Measurements from ENCODE around the gene TPRKB.

DNA sequence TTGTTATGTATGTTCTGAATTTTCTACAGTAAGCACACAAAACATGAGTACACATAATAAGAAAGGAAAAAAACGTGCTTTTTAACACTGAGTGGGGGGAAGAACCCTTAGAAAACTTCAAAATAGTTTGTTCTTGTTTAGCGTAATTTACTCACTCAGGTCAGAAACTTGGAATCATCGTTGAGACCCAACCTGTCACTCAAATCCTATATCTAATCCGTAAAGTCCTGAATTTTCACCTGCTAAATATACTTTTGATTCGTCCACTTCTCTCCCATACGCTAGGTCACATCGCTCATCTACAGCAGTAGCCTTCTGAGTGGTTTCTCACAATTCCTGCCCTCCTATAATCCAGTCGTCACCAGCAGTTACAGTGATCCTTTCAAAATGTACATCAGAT, 767 bp downstream of the TPRKB start:
- TF ChIP-seq, protein P1, sequence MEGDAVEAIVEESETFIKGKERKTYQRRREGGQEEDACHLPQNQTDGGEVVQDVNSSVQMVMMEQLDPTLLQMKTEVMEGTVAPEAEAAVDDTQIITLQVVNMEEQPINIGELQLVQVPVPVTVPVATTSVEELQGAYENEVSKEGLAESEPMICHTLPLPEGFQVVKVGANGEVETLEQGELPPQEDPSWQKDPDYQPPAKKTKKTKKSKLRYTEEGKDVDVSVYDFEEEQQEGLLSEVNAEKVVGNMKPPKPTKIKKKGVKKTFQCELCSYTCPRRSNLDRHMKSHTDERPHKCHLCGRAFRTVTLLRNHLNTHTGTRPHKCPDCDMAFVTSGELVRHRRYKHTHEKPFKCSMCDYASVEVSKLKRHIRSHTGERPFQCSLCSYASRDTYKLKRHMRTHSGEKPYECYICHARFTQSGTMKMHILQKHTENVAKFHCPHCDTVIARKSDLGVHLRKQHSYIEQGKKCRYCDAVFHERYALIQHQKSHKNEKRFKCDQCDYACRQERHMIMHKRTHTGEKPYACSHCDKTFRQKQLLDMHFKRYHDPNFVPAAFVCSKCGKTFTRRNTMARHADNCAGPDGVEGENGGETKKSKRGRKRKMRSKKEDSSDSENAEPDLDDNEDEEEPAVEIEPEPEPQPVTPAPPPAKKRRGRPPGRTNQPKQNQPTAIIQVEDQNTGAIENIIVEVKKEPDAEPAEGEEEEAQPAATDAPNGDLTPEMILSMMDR (IDR thresholded peaks at IDR 0.05; ENCODE audit: borderline replicate concordance, extremely low read depth, low read length, poor library complexity, severe bottlenecking) = no peak
- TF ChIP-seq EZH2 (IDR thresholded peaks at IDR 0.05; ENCODE audit: borderline replicate concordance, low read depth, low read length, severe bottlenecking) = no peak
